ENCODE data around the gene MYO5B. TPM values are rescaled to one million over a fixed set of nuclear protein-coding genes. Genes with fewer than 3 reads are reported as not detected.

The MYO5B gene
- total and polyA plus RNA-seq, 10 of the 15 experiments (the other 5 are each of a cell fraction or from before 2014, with no cell fraction given), result 2.5 to 4.5 (median 3.3) TPM

- 46% methylated on average over 4 of the region's 4 CpGs for WGBS (ENCODE audit: insufficient coverage, insufficient replicate concordance, low lambda C conversion rate, missing lambda C conversion rate)
- BruUV-seq (replicated peaks), result no TSS peak
These were observed 183.0 kb downstream of the MYO5B start for GRCh38 chr18:50011813-50012435.

More at GRCh38 chr18:50011813-50012435, 183.0 kb downstream of the MYO5B start:
- ChIA-PET POLR2A (no interaction called here), CTCF (interaction anchor here (0.6 to 2.8 kb wide), 6 partner anchors 60 to 420 kb away, joined by 3 to 30 read pairs (median 4); partner anchors contain the start of gene MYO5B), RAD21 (ENCODE audit: unreplicated experiment) (interaction anchor here (0.5 to 1.9 kb wide), 6 partner anchors 43 to 345 kb away, joined by 3 to 15 read pairs (median 4); partner anchors contain the start of gene MYO5B), SMC1A (ENCODE audit: uncharacterized antibody, unreplicated experiment) (interaction anchor here (0.8 to 2.6 kb wide), 16 partner anchors 9 to 418 kb away, joined by 3 to 22 read pairs (median 4); partner anchors contain the start of gene MYO5B)
- no peak for FAIRE-seq
- no peak for ATAC-seq
- TF ChIP-seq HSF1 (IDR thresholded peaks at IDR 0.05; ENCODE audit: low read depth, low read length) (no peak), SREBF2 (IDR thresholded peaks at IDR 0.05; ENCODE audit: low read length) (no peak), GATAD2B (conservative IDR thresholded peaks at IDR 0.05; ENCODE audit: low read depth) (no peak), SMC3 (IDR thresholded peaks at IDR 0.05; ENCODE audit: borderline replicate concordance, low read length) (no peak), BACH1 (IDR thresholded peaks at IDR 0.05; ENCODE audit: borderline replicate concordance) (no peak), MYC (IDR thresholded peaks at IDR 0.05; ENCODE audit: insufficient read depth, insufficient read length, insufficient replicate concordance, low read length, severe bottlenecking) (no peak), POLR2A (IDR thresholded peaks at IDR 0.05; ENCODE audit: low read depth, low read length) (no peak), JUNB (IDR thresholded peaks at IDR 0.05) (no peak), YY1 (IDR thresholded peaks at IDR 0.05; ENCODE audit: low read depth, low read length) (no peak), CHD2 (IDR thresholded peaks at IDR 0.05; ENCODE audit: borderline replicate concordance, low read depth, low read length) (no peak), CHD4 (IDR thresholded peaks at IDR 0.05) (no peak), ZNF274 (IDR thresholded peaks at IDR 0.05; ENCODE audit: insufficient read depth, insufficient read length) (no peak), ZZZ3 (IDR thresholded peaks at IDR 0.05; ENCODE audit: control insufficient read depth, insufficient read length, low read depth) (no peak)
- Histone ChIP-seq H2AFZ (ENCODE audit: control insufficient read depth, low read depth, low read length) (no peak overlapping the region), H3K9me3 (replicated peaks; ENCODE audit: control insufficient read depth, insufficient read depth, low read length) (no peaks in the 10 kb centered on the region), H3K4me1 (ENCODE audit: control insufficient read depth, insufficient read depth, low read length) (no peaks in the 10 kb centered on the region), H3K27me3 (replicated peaks in 1 of 2; ENCODE audit: control insufficient read depth in 2 of 2, insufficient read depth in 2 of 2, low read length in 1 of 2) (no peaks in the 10 kb centered on the region; a peak in 1 of 4 replicates), H3K4me2 (ENCODE audit: control insufficient read depth, insufficient read depth) (no peak overlapping the region), H3K4me3 (no peak overlapping the region), H3K79me2 (ENCODE audit: control insufficient read depth, insufficient read depth, low read length) (no peaks in the 10 kb centered on the region), H3K9ac (ENCODE audit: control insufficient read depth, insufficient read depth, low read length) (no peak overlapping the region), H3K27ac (ENCODE audit: control insufficient read depth, insufficient read depth) (no peak overlapping the region), H4K20me1 (ENCODE audit: control insufficient read depth, insufficient read depth) (no peaks in the 10 kb centered on the region), H3K36me3 (ENCODE audit: control insufficient read depth in 2 of 2, insufficient read depth in 2 of 2, low read length in 1 of 2) (no peaks in the 10 kb centered on the region)
- no peak for DNase-seq (ENCODE audit: low read depth, low spot score)
- intact Hi-C loops (cut with micrococcal nuclease; ENCODE audit: unreplicated experiment), result loop anchor here (2.0 kb wide), 2 partner anchors 349 to 417 kb away; no protein-coding TSS in a partner anchor
- in situ Hi-C loops (cut with MboI), result no loop called here
